ENCODE measurements around the gene EPB41L4A.
A peak's percentile ranks its signal among the peaks of the same experiment; 100 is the strongest.
"Not testable (repeated sequence)": the region's sequence is repeated elsewhere in the genome, so short reads cannot be mapped to it uniquely, and the experiment has no call there.

Gene EPB41L4A

GRCh38 chr5:112434641-112435040 lies 15.6 kb upstream of the EPB41L4A start:
- TF ChIP-seq EZH2 (optimal IDR thresholded peaks at IDR 0.05; ENCODE audit: low read depth, low read length), result no peak
- TF ChIP-seq EZH2phosphoT487 (IDR thresholded peaks at IDR 0.05; ENCODE audit: low read length), result no peak
- no peak for TF ChIP-seq CTCF (IDR thresholded peaks at IDR 0.05; ENCODE audit: low read length)
- no peaks in the 10 kb centered on the region for H3K9me3 ChIP-seq (replicated peaks; ENCODE audit: insufficient read depth, low read length)
- H2AFZ ChIP-seq (ENCODE audit: low read length), result no peak overlapping the region
- no peaks in the 10 kb centered on the region for H3K9me2 ChIP-seq (replicated peaks; ENCODE audit: insufficient read depth, low read length)
- no peaks in the 10 kb centered on the region for H4K20me1 ChIP-seq (ENCODE audit: insufficient read depth, low read length)
- no peaks in the 10 kb centered on the region for H3K27me3 ChIP-seq (replicated peaks; ENCODE audit: insufficient read depth, low read length)
- DNase-seq, result no peak
- no peaks in the 10 kb centered on the region for H3K36me3 ChIP-seq (replicated peaks; ENCODE audit: insufficient read depth, low read length)
- H3K4me3 ChIP-seq (ENCODE audit: low read length), result no peak overlapping the region
- no peaks in the 10 kb centered on the region for H3K79me2 ChIP-seq (ENCODE audit: low read length)
- H3F3A ChIP-seq (ENCODE audit: insufficient read depth, low read length), result no peaks in the 10 kb centered on the region
- no peak overlapping the region for H3K27ac ChIP-seq (ENCODE audit: low read length)
- H3K4me2 ChIP-seq (ENCODE audit: low read depth, low read length), result no peak overlapping the region
- H3K9ac ChIP-seq (ENCODE audit: low read length), result no peak overlapping the region
- H3K4me1 ChIP-seq (ENCODE audit: low read length), result no peaks in the 10 kb centered on the region

GRCh38 chr5:112426202-112426601 lies 7.1 kb upstream of the EPB41L4A start:
- H3K36me3 ChIP-seq (replicated peaks; ENCODE audit: insufficient read depth, low read length); H3K9me3 ChIP-seq (replicated peaks; ENCODE audit: insufficient read depth, low read length); DNase-seq; H2AFZ ChIP-seq (ENCODE audit: low read length); H4K20me1 ChIP-seq (ENCODE audit: insufficient read depth, low read length); H3K9ac ChIP-seq (ENCODE audit: low read length); H3K27me3 ChIP-seq (replicated peaks; ENCODE audit: insufficient read depth, low read length); H3K4me2 ChIP-seq (ENCODE audit: low read depth, low read length); H3K9me2 ChIP-seq (replicated peaks; ENCODE audit: insufficient read depth, low read length); H3F3A ChIP-seq (ENCODE audit: insufficient read depth, low read length); H3K79me2 ChIP-seq (ENCODE audit: low read length); H3K4me1 ChIP-seq (ENCODE audit: low read length); H3K4me3 ChIP-seq (ENCODE audit: low read length); H3K27ac ChIP-seq (ENCODE audit: low read length): not testable (repeated sequence)

DNA sequence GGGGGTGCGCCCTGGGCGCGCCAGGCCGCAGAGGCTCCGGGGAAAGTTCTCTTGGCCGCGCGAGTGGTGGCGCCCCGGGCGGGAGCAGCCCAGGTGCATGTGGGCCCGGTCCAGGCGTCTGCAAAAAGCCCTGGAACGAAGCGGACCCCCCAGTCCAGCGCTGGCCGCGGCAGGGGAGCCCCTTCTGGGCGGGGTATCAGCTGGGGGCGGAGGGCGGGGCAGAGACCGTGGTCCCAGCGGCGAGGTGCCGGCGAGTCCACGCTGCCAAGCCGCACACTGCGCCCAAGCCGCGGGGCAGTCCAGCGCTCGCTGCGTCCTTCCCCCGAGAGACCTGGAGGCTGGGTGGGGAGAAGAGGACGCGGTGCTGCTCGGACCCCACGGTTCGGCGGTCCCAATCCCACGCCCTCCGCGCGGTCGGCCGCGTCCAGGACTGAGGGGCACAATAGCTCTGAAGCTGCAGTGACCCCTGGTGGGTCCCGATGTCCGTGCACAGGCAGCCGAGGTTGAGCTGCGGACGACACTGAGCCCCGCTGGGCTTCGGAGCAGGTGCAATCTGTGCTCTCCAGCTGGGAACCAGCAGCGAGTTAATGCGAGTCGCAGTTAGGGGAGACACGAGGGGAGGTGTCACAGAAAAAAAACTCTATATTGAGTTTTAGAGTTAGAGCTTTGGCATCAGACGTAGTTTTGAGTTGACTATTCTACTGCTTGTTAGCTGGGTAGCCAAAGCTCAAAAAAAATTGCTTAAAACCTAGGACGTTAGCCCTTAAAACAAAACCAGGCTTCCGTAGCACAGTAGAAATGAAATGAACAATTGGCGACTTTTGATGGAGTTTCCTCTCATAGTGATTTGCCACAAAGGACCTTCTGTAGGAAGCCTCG lies 1.1 kb upstream of the EPB41L4A start:
- no peak overlapping the region for H3K27ac ChIP-seq (ENCODE audit: low read length)
- H3K79me2 ChIP-seq (ENCODE audit: low read length), result no peaks in the 10 kb centered on the region

More for the DNA sequence above, 1.1 kb upstream of the EPB41L4A start:
- Histone ChIP-seq H3K9me2 (replicated peaks; ENCODE audit: insufficient read depth, low read length) (no peaks in the 10 kb centered on the region), H3K9ac (ENCODE audit: low read length) (peak overlapping the region; percentile 30; the same call in 1 of the 2 replicates), H2AFZ (ENCODE audit: low read length) (peak overlapping the region; percentile 92), H4K20me1 (ENCODE audit: insufficient read depth, low read length) (no peaks in the 10 kb centered on the region), H3K4me2 (ENCODE audit: low read depth, low read length) (peak overlapping the region; percentile 90), H3K27me3 (replicated peaks; ENCODE audit: insufficient read depth, low read length) (0 out of 2 replicates have a peak, but pooled peaks cover 6% of the 10 kb centered on the region), H3K9me3 (replicated peaks; ENCODE audit: insufficient read depth, low read length) (no peaks in the 10 kb centered on the region), H3K4me3 (ENCODE audit: low read length) (peak overlapping the region; percentile 80), H3K36me3 (replicated peaks; ENCODE audit: insufficient read depth, low read length) (no peaks in the 10 kb centered on the region), H3F3A (ENCODE audit: insufficient read depth, low read length) (peaks cover 17% of the 10 kb centered on the region), H3K4me1 (ENCODE audit: low read length) (no peaks in the 10 kb centered on the region)
- TF ChIP-seq EZH2 (optimal IDR thresholded peaks at IDR 0.05; ENCODE audit: low read depth, low read length) (no peak), CTCF (IDR thresholded peaks at IDR 0.05; ENCODE audit: low read length) (peak; percentile 90)
- DNase-seq, result peak; percentile 86
